Measurements from ENCODE around the gene LRIT2.

The LRIT2 gene, protein sequence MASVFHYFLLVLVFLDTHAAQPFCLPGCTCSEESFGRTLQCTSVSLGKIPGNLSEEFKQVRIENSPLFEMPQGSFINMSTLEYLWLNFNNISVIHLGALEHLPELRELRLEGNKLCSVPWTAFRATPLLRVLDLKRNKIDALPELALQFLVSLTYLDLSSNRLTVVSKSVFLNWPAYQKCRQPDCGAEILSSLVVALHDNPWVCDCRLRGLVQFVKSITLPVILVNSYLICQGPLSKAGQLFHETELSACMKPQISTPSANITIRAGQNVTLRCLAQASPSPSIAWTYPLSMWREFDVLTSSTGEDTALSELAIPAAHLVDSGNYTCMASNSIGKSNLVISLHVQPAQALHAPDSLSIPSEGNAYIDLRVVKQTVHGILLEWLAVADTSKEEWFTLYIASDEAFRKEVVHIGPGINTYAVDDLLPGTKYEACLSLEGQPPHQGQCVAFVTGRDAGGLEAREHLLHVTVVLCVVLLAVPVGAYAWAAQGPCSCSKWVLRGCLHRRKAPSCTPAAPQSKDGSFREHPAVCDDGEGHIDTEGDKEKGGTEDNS

DNA sequence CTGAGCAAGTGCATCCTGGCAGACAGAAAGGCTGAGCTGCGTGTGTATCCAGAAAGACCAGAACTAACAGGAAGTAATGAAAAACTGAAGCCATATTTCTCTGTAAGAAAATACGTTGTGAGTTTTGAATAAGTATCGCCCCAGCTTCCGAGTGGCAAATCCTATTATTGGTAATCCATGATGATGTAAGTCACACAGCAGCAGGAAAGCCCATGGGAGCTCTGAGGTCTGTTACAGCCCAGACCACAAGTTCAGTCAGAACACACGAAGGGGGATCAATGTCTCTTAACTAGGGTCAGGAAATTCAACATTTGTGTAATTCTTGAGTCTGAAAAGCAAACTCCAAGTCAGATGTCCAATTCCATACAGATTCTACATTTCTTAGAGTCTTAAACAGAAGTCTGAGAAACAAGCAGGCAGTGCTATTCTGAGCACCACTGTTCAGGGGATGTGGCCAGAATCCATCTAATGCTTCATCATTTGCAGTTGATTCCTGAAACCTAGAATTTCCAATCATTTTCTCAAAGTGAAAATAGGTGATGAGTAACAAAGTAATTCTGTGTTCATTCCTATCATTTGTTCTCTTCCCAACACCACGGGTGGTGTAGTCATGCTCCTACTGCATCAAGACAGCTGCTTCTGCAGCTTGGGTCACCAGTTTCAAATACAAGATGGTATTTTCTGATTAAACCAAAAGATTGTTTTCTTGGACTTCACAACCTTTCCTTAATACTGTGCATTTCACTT is at the start of gene LRIT2:
Gene LRIT2 (minus strand): TSS at position 118 of the 747 bp plus-strand sequence. CDS start 24 bp downstream, at position 94.
- DNase-seq: no peak

DNA sequence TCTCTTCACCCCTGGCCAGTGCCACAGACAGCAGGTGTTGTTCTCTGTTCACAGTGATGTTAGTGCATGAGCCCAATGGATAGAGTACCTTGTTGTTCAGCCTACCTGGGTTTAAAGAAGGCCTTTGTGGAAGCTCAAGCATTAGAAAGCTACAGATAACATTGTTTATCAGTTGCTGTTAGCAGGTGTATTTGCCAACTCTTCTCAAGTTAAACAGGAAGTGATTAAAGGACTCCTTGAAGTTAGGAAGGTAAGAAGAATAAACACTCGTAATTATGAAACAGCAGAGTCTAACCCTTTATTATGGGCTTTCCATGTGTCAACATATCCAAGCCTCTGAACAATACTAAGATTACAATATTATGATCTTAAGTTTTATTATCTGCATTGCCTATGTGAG is 45.4 kb upstream of the LRIT2 start:
- DNase-seq: no peak

DNA sequence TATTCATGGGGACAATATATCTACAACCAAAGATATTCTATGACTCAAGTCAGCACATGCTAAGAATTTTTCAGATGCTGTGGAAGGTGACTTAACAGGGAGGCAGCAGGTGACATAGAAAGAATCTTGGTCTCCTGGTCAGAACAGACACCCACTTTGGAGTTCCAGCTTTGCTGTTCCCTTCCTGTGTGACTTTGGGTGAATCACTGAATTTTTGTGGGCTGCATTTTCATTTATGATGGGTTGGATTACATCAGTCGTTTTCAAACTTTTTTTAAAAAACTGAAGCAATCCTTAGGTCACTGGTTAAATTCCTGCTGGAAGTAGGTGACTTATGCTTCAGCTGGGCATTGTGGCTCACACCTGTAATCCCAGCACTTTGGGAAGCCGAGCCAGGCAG is 44.4 kb upstream of the LRIT2 start:
- no peak for DNase-seq

DNA sequence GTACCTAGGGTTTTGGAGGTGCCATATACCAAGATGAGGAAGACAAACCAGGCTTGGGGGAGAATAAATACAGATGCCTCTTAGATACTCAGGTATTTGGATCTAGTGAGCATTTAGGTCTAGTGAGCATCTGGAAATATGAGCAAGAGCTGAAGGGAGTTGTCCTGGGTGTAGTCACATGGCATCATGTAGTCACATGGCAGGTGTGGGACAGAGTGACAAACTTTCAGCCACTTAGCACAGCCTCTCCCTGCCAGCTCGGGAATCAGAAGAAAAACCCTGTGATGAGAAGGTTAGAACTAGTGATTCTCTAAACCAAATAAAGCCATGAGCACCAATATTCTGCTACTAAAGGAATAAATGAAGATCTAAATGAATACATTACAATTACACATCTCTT is 43.8 kb upstream of the LRIT2 start:
- no peak for DNase-seq

DNA sequence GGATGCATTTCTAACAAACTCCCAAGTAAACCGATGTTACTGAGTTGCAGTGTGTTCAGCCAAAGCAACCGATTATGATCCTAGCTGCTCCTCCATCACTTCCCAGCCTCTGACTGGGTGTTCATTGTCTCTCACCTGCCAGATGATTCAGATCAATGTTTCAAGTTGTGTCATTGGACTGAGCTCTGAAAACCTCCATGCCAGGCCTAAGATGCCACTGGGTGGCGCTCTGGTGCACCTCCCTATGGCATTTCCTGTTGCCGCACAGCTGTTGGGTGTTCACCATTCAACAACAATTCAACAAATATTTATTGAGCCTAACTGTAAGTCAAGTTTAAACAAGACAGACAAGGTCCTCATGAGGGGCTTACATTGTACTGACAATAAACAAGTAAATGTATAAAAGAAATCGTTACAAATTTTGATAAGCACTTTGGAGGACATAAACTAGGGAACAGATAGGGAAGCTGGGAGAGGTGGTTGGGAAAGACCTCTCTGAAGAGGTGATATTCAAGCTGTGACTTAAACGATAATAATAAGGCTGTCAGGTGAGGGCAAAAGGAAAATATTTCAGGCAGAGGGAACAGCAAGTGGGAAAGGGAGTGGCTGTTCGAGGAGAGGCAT is 42.3 kb upstream of the LRIT2 start:
- peak; percentile 63 for DNase-seq

DNA sequence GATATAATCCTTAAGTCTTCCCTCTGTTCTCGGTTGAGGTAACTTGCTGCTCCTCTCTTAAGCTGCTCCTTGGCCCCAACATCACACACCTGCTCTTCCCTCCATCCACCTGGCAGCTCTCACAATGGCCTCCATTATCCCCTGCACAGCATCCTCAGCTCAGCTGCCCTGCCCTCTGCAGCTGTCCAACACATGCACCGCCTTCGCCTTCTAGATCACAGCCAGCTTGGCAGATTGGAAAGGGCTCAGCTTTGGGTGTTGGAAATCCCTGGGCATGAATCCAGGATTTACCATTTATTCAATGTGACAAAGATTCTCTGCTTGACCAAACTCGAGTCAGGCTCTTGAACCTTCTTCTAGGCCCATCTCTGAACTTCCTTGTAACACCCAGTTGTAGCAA is 40.1 kb upstream of the LRIT2 start:
- DNase-seq: no peak

DNA sequence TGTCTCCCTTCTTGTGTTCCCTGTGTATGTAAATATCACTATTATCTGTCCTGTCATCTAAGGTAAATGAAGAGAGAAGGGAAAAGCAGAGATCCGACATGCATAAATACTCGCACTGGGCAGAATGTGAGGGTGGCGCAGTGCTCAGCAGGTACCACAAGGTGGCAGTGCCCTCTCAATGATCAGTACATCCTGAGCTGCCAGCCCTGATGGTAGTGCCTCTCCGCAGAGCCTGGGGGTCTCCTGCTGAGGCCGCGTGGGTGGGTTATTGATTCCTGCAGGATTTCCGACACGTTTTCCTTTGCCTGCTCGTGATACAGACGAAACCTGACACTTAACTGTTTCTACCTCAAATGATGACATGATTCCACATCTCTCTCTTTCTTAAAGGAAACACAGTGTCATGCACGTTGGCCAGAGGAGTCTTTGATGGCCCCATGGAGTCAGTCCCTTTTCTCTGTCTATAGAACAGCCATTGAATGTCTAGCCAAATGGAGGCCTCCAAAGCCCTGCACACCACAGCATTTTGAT is 39.3 kb upstream of the LRIT2 start:
- DNase-seq: peak; percentile 80

DNA sequence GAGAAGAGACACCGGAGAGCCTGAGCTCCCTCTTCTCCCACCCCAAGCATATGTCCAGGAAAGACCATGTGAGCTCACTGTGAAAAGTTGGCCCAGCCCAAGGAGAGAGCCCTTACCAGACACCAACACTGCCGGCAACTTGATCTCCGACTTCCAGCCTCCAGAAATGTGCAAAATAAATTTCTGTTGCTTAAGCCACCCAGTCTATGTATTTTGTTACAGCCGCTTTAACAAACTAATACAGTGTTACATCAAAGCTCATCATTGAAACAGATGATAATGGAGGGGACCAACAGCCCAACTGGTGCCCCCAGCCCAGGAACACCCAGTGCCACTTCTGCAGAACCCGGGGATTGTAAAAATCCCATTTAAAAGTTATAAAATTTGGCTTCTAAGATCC is 38.4 kb upstream of the LRIT2 start:
- no peak for DNase-seq

DNA sequence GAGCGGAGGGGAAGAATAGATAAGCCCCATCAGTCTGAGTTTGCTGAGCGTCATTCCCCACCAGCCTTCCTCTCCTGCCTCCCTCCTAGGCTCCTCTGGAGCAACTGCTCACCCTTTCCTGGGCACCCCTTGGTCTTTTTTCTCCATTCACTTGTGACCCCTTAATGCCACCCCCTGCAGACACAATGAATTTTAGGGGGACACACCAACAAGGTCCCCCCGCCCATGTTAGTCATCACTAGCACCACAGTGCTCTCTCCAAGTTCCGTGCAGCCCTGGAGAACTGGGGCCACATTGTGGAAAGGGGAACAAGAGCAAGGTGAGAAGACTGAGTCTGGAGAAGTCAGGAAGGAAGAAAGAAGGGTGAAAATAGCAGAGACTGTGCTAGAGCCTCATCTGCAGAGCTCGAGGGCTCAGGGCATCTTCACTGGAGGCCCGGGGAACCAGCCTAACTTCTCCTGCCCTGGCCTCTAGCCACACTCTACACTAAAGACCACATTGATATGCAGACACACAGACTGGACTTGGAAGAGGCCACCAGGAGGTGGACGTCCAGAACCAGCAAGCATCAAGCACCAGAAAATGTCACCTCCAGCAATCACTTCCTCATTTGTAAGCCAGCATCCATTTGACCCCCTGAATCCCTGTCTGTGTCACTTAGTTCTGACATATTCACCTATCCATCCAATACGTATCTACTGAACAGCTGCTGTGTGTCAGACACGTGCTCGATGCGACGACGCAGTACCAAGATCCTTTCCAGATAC is 37.0 kb upstream of the LRIT2 start:
- DNase-seq: no peak

DNA sequence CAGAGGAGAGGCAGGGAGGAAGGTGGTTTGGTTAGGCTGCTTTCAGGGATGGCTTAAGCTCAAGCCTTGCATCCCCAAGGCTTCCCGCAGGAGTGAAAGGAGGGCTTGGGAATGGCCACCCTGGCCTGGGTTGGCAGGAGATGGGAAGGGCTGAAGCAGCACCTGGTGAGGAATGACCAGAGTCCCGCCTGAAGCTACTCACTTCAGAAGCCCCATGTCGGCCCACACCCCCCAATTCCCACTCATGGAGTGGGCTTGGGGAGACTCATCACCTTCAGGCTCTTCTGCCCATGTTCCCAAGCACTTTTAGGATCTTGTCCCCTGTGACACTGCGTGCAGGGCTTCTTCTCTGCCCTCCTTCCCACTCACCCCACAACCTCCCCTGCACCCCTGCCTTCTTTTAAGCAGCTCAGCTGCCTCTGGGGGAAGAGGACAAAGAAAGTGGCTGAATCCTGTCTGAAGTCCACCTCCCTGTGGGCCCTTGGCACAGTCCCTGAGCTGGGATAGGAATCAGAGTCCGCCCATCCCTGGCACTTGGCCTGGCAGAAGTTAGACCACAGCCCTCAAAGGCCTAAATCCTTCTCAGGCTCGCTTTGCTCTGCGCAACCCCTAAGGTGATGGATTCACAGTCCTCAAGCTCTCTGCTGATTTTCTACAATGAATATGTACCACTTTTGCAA is 36.0 kb upstream of the LRIT2 start:
- no peak for DNase-seq

DNA sequence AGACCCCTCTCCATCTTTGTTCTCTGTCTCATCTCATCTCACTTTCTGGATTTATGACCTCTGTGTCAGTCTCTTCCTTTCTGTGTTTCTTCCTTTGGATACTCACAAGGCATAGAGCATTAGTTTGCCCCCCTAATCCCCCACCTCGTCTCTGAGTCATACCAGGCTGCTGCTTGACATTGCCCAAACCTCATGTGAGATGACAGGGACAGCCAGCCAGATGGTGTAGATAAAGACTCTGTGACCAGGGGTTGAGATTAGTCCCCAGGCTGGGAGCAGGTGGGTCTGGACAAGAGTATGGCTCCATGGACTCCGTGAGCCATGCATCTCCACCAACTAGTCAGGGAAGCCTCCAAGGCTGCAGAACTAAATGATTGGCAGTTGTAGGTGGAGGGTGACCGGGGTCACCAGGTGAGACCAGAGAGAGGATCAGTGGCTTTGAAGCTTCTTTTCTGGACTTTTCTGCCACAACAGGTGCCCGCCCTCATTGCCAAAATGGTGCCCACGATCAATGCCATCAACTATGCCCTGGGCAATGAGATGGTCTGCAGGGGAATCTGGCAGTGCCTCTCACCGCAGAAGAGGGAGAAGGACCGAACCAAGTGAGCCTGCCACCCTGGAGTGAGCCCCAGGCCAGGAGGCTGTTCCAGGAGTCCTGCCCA is 32.8 kb upstream of the LRIT2 start:
- no peak for DNase-seq

DNA sequence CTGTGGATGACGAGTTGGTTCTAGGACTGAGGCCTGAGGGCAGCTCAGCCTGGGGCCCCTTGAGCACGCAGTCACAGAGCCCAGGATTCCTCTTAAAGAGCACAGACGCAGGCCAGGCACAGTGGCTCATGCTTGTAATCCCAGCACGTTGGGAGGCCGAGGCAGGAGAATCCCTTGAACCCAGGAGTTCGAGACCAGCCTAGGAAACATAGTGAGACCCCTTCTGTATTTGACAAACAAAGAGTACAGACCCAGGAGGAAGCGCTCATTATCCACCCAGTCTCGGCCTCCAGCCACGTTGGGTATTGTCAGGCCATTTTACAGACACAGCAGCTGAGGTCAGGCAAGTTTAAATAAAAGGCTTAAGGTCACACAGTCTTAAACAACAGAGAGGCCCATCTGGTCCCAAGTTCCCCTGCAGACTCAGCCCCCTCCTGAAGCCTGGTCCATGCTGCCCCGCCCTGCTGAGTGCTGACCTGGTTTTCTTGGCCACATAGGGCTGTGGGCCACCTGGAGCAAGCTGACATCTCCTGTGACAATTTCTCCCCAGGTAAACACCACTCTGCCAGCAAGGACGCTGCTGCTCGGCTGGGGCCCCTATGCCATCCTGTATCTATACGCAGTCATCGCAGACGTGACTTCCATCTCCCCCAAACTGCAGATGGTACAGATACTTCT is 32.1 kb upstream of the LRIT2 start:
- no peak for DNase-seq

DNA sequence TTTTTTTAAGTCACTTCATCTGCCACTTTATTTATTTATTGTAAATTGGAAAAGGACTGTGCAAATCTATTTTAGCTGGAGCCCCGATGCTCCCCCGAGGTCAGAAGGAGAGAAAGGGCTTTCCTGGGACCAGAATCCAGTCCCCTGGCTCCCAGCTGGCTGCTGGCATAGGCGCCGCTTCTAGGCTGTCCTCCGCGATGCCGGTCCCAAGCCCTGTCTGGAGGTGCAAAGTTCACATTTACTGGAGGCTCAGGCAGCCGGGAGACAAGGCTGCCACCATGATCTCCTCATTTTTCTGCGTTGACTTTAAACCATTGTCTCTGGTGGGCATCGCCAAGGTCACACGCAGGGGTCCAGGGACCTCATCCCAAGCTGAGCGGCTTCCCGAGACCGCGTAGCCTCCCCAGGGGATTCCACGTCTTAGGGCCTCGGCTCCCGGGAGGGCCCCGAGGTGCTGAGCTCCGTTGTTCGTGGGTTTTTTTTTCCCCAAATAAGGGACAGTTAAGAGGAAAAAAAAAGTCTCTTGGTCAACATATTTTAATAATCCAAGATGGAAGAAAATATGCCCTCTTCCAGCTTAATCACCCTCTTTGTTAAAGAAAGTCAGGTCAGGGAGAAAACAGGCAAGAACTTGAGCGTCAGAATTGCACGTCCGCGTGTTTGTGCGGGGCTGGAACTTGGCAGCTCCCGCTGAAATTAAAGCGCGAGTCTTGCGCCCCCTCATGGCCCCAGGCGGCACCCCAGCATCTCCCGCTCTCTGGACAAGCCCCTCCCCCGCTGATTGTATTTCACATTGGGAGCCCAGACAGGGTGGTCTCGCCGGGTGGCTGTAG is 31.4 kb upstream of the LRIT2 start:
- DNase-seq: peak; percentile 72

DNA sequence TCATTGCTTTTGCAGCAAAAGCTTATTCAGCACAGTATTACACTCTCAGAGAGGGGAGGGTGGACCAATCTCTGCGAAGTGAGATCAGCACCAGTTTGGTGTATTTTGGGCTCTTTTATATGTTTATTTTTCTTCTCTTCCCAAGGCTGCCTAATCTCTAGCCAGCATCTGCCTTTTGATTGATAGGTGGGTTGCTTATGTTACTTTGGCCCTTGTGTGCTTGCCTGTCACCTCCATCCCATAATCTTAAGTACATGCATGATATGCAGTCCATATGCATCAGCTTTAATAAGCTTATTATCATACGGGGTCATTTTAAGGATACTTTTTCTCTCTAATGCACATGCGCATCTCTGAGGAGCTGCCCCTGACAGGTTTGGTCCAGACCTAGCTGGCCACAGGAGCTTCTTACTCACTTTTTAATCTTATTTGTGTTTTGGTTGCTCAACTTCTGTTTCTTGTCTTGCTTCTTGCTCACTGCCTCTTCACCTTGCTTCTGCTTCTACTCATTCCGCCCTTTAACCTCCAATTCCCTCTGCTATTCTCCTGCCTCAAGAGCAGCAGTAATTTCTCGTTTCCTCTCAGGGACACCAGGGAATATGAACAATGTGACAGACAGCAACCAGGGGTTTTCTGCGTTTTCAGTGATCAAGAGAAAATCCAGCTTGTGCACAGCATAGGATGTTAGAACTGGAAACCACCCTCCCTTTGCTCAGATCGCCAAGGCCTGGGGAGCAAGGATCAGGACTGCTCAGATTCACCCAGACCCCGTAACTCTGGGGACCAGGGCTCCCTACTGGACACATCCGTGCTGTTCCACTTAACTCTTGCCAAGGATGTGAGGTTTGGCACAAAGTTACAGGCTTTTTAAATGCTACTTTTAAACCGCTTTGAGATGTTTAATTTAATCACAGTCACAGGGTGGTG is 29.5 kb upstream of the LRIT2 start:
- no peak for DNase-seq

DNA sequence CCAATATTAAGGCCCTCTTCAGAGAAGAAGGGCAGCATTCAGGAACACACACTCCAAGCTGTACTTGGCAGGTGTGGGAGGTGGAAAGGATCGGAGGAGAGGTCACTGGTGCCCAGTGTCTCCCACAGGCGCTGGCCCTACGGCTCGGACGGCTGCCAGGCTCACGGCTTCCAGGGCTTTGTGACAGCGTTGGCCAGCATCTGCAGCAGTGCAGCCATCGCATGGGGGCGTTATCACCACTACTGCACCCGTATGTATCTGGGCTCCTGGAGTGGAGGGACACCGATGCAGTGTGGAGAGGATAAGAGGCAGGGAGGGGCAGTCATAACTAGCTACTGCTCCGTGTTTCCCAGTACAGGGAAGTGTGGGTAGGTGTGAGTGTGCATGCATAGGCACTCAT is 23.4 kb upstream of the LRIT2 start:
- no peak for DNase-seq

DNA sequence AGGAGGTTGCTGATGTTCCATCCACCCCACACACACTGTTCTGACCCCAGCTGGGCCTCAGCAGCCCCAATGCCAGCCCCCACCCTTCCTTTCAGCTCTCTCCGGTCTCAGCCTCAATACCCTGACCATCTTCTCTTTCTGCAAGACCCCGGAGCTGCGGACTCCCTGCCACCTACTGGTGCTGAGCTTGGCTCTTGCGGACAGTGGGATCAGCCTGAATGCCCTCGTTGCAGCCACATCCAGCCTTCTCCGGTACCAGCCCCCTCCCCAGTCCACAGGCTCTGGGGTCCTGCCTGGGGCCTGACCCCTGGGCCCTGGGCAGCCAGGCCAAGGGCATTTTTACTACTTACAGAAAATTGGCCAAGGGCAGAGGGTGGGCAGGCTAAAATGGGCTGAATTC is 22.2 kb upstream of the LRIT2 start:
- DNase-seq: no peak

DNA sequence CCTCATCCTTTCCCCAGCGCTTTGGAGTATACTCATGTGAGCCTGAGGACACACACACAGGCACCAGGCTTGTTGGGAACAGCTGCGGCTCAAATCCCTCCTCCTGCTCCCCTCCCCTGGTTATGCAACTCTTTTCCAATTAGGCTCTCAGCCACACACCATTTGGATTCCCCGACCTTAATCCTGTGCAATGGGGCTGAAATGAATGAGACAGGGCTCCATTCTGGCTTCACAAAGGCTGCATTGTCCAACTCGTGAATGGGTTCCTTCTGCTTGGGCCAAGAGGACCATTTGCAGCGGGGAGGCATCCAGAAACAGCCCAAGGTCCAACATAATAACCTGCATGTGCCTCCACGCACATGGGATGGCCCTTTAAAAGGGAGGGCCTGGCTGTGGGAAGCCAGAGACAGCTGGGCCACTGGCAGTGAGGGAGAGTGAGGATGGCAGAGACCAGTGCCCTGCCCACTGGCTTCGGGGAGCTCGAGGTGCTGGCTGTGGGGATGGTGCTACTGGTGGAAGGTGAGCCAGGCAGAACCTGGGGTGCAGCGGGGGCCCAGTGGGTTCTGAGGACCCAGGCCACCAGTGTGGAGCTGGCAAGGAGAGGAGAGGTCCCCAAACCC is 19.4 kb upstream of the LRIT2 start, which contains the start of gene RGR:
Gene RGR (plus strand): TSS at position 403 of the 620 bp plus-strand sequence. CDS start 38 bp downstream, at position 441.
- DNase-seq: no peak

DNA sequence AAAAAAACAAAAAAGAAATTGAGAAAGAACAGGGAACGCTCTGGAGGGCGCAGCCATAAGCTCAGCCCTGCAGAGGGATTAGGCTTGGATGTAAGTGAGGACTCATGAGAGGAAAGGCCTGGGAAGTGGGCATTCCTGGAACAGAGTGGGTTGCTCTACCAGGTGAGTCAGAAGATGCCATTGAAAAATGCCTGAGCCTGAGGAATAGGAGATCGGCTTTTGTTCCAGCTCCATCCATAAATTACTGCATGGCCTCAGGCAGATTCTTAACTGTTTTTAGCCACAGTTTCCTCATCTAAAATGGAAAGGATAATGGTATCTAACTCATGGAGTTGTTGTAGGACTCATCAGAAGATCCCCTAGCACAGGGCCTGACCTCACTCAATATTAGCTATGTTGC is 18.4 kb upstream of the LRIT2 start:
- DNase-seq: no peak
